ENCODE measurements around the gene RPE65.
"Not testable (repeated sequence)": the region's sequence is repeated elsewhere in the genome, so short reads cannot be mapped to it uniquely, and the experiment has no call there.

The RPE65 gene

GRCh38 chr1:68449901-68450300, at the start of gene RPE65:
Gene RPE65 (minus strand): TSS chr1:68449954. CDS start chr1:68449905, 49 bp downstream.
- no peak for DNase-seq (ENCODE audit: low read depth)

- no peak for DNase-seq (ENCODE audit: low read depth)
These were observed 47.6 kb upstream of the RPE65 start for GRCh38 chr1:68497358-68497698.

- peak; percentile 56 for DNase-seq (ENCODE audit: low read depth)
These were observed 47.1 kb upstream of the RPE65 start, which contains the start of gene DEPDC1 for GRCh38 chr1:68496680-68497357. Gene DEPDC1 (minus strand): TSS chr1:68497082. CDS start chr1:68496999, 83 bp downstream.

GRCh38 chr1:68495968-68496679, 46.4 kb upstream of the RPE65 start:
- DNase-seq (ENCODE audit: low read depth): no peak

GRCh38 chr1:68495532-68495931, 45.8 kb upstream of the RPE65 start:
- DNase-seq (ENCODE audit: low read depth): no peak

GRCh38 chr1:68493193-68493592, 43.4 kb upstream of the RPE65 start:
- DNase-seq (ENCODE audit: low read depth): no peak

GRCh38 chr1:68492255-68492654, 42.5 kb upstream of the RPE65 start:
- DNase-seq (ENCODE audit: low read depth): not testable (repeated sequence)

- DNase-seq (ENCODE audit: low read depth): no peak
These were observed 40.4 kb upstream of the RPE65 start for GRCh38 chr1:68490046-68490651.

- DNase-seq (ENCODE audit: low read depth): no peak
These were observed 35.8 kb upstream of the RPE65 start for GRCh38 chr1:68485431-68486022.

- no peak for DNase-seq (ENCODE audit: low read depth)
These were observed 34.9 kb upstream of the RPE65 start for GRCh38 chr1:68484618-68485017.

- DNase-seq (ENCODE audit: low read depth): no peak
These were observed 31.3 kb upstream of the RPE65 start for GRCh38 chr1:68481041-68481440.

GRCh38 chr1:68479501-68479900, 29.7 kb upstream of the RPE65 start:
- no peak for DNase-seq (ENCODE audit: low read depth)

GRCh38 chr1:68478662-68479061, 28.9 kb upstream of the RPE65 start:
- no peak for DNase-seq (ENCODE audit: low read depth)

GRCh38 chr1:68476626-68477025, 26.9 kb upstream of the RPE65 start:
- not testable (repeated sequence) for DNase-seq (ENCODE audit: low read depth)

- no peak for DNase-seq (ENCODE audit: low read depth)
These were observed 23.3 kb upstream of the RPE65 start for GRCh38 chr1:68473060-68473459.

GRCh38 chr1:68470388-68470970, 20.7 kb upstream of the RPE65 start:
- no peak for DNase-seq (ENCODE audit: low read depth)

GRCh38 chr1:68464891-68465290, 15.1 kb upstream of the RPE65 start:
- DNase-seq (ENCODE audit: low read depth): no peak

- DNase-seq (ENCODE audit: low read depth): no peak
These were observed 11.2 kb upstream of the RPE65 start for GRCh38 chr1:68460935-68461334.

- DNase-seq (ENCODE audit: low read depth): no peak
These were observed 10.0 kb upstream of the RPE65 start for GRCh38 chr1:68459796-68460195.

GRCh38 chr1:68459091-68459490, 9.3 kb upstream of the RPE65 start:
- DNase-seq (ENCODE audit: low read depth): no peak

GRCh38 chr1:68456202-68456601, 6.4 kb upstream of the RPE65 start:
- no peak for DNase-seq (ENCODE audit: low read depth)

GRCh38 chr1:68454534-68454933, 4.8 kb upstream of the RPE65 start:
- DNase-seq (ENCODE audit: low read depth): no peak

All from stimulated activated CD8-positive, alpha-beta memory T cell treated with anti-CD3 and anti-CD28 coated beads, Interleukin-7, amount 100 ng/mL, for 24 hours (primary cell).